Mesenchymal stem cell (in vitro differentiated cells and primary cell): ENCODE data around the gene TARS3.

Experiments
- DNase-seq: peaks from one replicate; pipeline ENCODE4 v3.0.0-alpha.2; 2013
- H2AFZ ChIP-seq: one replicate; pipeline ENCODE4 v1.6.1; 2013; ENCODE audit warnings: low read depth, mild to moderate bottlenecking, control low read depth, inconsistent platforms, low read length, moderate library complexity
- H2AK5ac ChIP-seq: 2 replicates; pipeline ENCODE4 v1.6.1; 2013; ENCODE audit warnings: low read length, moderate library complexity, mild to moderate bottlenecking, inconsistent platforms; ENCODE audit not compliant: severe bottlenecking
- H2BK120ac ChIP-seq: one replicate; pipeline ENCODE4 v1.6.1; 2013; ENCODE audit warnings: low read depth, mild to moderate bottlenecking, inconsistent platforms, low read length, moderate library complexity
- H2BK12ac ChIP-seq, 2 experiments: one replicate each; pipeline ENCODE4 v1.6.1; 2013; ENCODE audit warnings: inconsistent platforms in 2 of 2, low read length in 2 of 2, mild to moderate bottlenecking in 2 of 2, moderate library complexity in 2 of 2, control low read depth in 1 of 2
- H2BK15ac ChIP-seq: one replicate; pipeline ENCODE4 v1.6.1; 2013; ENCODE audit warnings: mild to moderate bottlenecking, low read depth, inconsistent platforms; ENCODE audit not compliant: poor library complexity, severe bottlenecking
- H2BK5ac ChIP-seq: 2 replicates; pipeline ENCODE4 v1.6.1; 2013; ENCODE audit warnings: low read depth, mild to moderate bottlenecking, low read length, control low read depth, inconsistent platforms; ENCODE audit not compliant: poor library complexity, severe bottlenecking
- H3K14ac ChIP-seq, 2 experiments: one replicate each; pipeline ENCODE4 v1.6.1; 2013; ENCODE audit warnings: inconsistent platforms in 2 of 2, low read length in 2 of 2, control low read depth in 1 of 2, mild to moderate bottlenecking in 1 of 2, moderate library complexity in 1 of 2
- H3K18ac ChIP-seq, 2 experiments: one replicate each; pipeline ENCODE4 v1.6.1; 2013; ENCODE audit warnings: inconsistent platforms in 2 of 2, low read length in 2 of 2, control low read depth in 1 of 2, low read depth in 1 of 2, mild to moderate bottlenecking in 1 of 2
- H3K23ac ChIP-seq, 2 experiments: one replicate each; pipeline ENCODE4 v1.6.1; 2013; ENCODE audit warnings: inconsistent platforms in 2 of 2, low read length in 2 of 2, mild to moderate bottlenecking in 2 of 2, moderate library complexity in 2 of 2, control low read depth in 1 of 2
- H3K27ac ChIP-seq: 2 replicates; pipeline ENCODE4 v1.5.1; 2013; ENCODE audit warnings: mild to moderate bottlenecking, moderate library complexity, low read length, control low read depth, inconsistent platforms; ENCODE audit not compliant: poor library complexity, severe bottlenecking
- H3K27me3 ChIP-seq, 2 experiments: 2 replicates each; pipeline versions ENCODE4 v1.6.1 to v1.7.0; 2013; ENCODE audit warnings: low read length in 2 of 2, mild to moderate bottlenecking in 2 of 2, moderate library complexity in 2 of 2, control low read depth in 1 of 2, inconsistent platforms in 1 of 2; ENCODE audit not compliant: control insufficient read depth in 1 of 2, insufficient read depth in 1 of 2
- H3K36me3 ChIP-seq, 2 experiments: 2 replicates each; pipeline versions ENCODE4 v1.6.1 to v1.7.0; 2013; ENCODE audit warnings: low read length in 2 of 2, control low read depth in 1 of 2, inconsistent platforms in 1 of 2, low read depth in 1 of 2, mild to moderate bottlenecking in 1 of 2; ENCODE audit not compliant: insufficient read depth in 2 of 2, control insufficient read depth in 1 of 2
- H3K4ac ChIP-seq, 2 experiments: one replicate each; pipeline ENCODE4 v1.6.1; 2013; ENCODE audit warnings: inconsistent platforms in 2 of 2, low read length in 2 of 2, mild to moderate bottlenecking in 2 of 2, moderate library complexity in 2 of 2, control low read depth in 1 of 2, low read depth in 1 of 2
- H3K4me1 ChIP-seq: 2 replicates; pipeline ENCODE4 v1.6.1; 2013; ENCODE audit warnings: low read depth, low read length, control low read depth; ENCODE audit not compliant: control insufficient read depth, insufficient read depth
- H3K4me2 ChIP-seq: 2 replicates; pipeline ENCODE4 v1.6.1; 2013; ENCODE audit warnings: low read length, mild to moderate bottlenecking, inconsistent platforms; ENCODE audit not compliant: poor library complexity, severe bottlenecking
- H3K4me3 ChIP-seq, 2 experiments: 2 replicates each; pipeline versions ENCODE4 v1.5.1 to v1.7.0; 2013; ENCODE audit warnings: low read length in 2 of 2, mild to moderate bottlenecking in 2 of 2, control low read depth in 1 of 2, low read depth in 1 of 2; ENCODE audit not compliant: insufficient read depth in 1 of 2
- H3K79me1 ChIP-seq: replicated peaks from 2 replicates; pipeline ENCODE4 v1.6.1; 2013; ENCODE audit warnings: mild to moderate bottlenecking, control low read depth, low read length, inconsistent platforms; ENCODE audit not compliant: poor library complexity, severe bottlenecking
- H3K9ac ChIP-seq: 2 replicates; pipeline ENCODE4 v1.7.0; 2013; ENCODE audit warnings: mild to moderate bottlenecking, low read length, moderate library complexity
- H3K9me3 ChIP-seq: 2 replicates; pipeline ENCODE4 v1.7.0; 2013; ENCODE audit warnings: mild to moderate bottlenecking, low read length; ENCODE audit not compliant: control insufficient read depth
- H4K8ac ChIP-seq: one replicate; pipeline ENCODE4 v1.6.1; 2013; ENCODE audit warnings: inconsistent platforms, mild to moderate bottlenecking, low read length, moderate library complexity
- H4K91ac ChIP-seq: one replicate; pipeline ENCODE4 v1.6.1; 2013; ENCODE audit warnings: mild to moderate bottlenecking, low read length, inconsistent platforms
- WGBS: methylation state at CpG from one replicate; pipeline ENCODE4 v1.1.7; 2013; ENCODE audit warnings: mixed read lengths; 5-methylcytosine and 5-hydroxymethylcytosine counted together

TARS3 gene

DNA sequence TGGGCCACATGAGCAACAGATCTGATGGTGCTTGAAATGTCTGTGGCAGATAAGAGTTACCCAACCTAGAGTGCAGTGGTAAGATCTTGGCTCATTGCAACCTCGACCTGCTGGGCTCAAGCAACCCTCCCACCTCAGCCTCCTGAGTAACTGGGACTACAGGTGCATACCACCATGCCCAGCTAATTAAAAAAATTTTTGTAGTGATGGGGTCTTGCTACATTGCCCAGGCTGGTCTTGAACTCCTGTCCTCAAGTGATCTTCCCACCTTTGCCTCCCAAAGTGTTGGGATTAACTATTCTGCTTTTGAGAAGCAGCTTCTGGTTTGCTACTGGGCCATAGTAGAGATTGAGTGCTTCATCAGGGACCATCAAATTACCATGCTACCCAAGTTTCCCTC, 2.9 kb upstream of the TARS3 start:
- Histone ChIP-seq H2BK120ac (no peak overlapping the region), H3K79me1 (peaks cover 14% of the 10 kb centered on the region)

DNA sequence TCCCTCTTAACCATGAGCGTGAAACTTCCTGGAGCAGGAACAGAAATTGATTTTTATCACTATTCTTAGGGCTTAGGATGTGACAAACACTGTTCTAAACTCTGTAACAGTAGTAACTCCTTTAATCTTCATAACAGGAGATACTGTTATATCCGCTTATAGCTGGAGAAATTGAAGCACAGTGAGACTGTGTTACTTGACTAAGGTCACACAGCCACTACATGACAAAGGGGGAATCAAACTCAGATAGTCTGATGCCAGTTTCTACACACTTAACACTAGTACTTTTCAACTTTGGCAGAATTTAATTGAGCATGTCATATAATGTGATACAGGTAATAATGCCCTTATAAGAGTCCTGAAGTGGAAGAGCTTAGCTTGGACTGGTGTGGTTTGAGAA, 800 bp upstream of the TARS3 start:
- Histone ChIP-seq H2BK12ac (no peak overlapping the region), H3K4ac (no peak overlapping the region), H2AK5ac (no peak overlapping the region), H3K4me2 (no peak overlapping the region), H3K4me1 (peaks cover 1% of the 10 kb centered on the region), H4K91ac (no peak overlapping the region), H3K27me3 (no peaks in the 10 kb centered on the region), H2BK120ac (no peak overlapping the region), H3K23ac (no peak overlapping the region), H2BK15ac (no peak overlapping the region), H3K36me3 (peaks cover 10 to 22% of the 10 kb centered on the region in 2 experiments), H2AFZ (no peak overlapping the region), H3K18ac (no peak overlapping the region), H3K14ac (no peak overlapping the region), H2BK5ac (no peak overlapping the region), H3K9ac (no peak overlapping the region), H3K9me3 (no peaks in the 10 kb centered on the region), H3K4me3 (peak overlapping the region in 1 of 2 experiments; percentile 63), H3K79me1 (peaks cover 16% of the 10 kb centered on the region), H4K8ac (no peak overlapping the region), H3K27ac (no peak overlapping the region)
- 92% methylated on average over 2 of the region's 2 CpGs for WGBS
- DNase-seq, result no peak

More for the DNA sequence above, 2.9 kb upstream of the TARS3 start:
- H3K9ac ChIP-seq, result no peak overlapping the region
- H2AK5ac ChIP-seq, result no peak overlapping the region
- no peak overlapping the region for H3K14ac ChIP-seq
- no CpG with 5 or more reads among the region's 1 CpG for WGBS
- H3K9me3 ChIP-seq, result no peaks in the 10 kb centered on the region
- H3K36me3 ChIP-seq, result peaks cover 1 to 3% of the 10 kb centered on the region in 2 experiments
- no peak overlapping the region for H2BK5ac ChIP-seq
- no peak overlapping the region for H3K23ac ChIP-seq
- no peak overlapping the region for H3K4me2 ChIP-seq
- no peaks in the 10 kb centered on the region for H3K27me3 ChIP-seq
- no peaks in the 10 kb centered on the region for H3K4me1 ChIP-seq
- H3K18ac ChIP-seq, result no peak overlapping the region
- no peak overlapping the region for H3K4ac ChIP-seq
- no peak overlapping the region for H2AFZ ChIP-seq
- no peak overlapping the region for H4K8ac ChIP-seq
- H3K27ac ChIP-seq, result no peak overlapping the region
- DNase-seq, result no peak
- no peak overlapping the region for H2BK15ac ChIP-seq
- no peak overlapping the region for H2BK12ac ChIP-seq
- H4K91ac ChIP-seq, result no peak overlapping the region
- H3K4me3 ChIP-seq, result no peak overlapping the region

GRCh38 chr15:101724675-101725005, 367 bp upstream of the TARS3 start:
- 28% methylated on average over 8 of the region's 8 CpGs for WGBS

GRCh38 chr15:101723171-101723873, 951 bp downstream of the TARS3 start:
- DNase-seq, result peak; percentile 73
- Histone ChIP-seq H3K23ac (no peak overlapping the region), H3K27ac (no peak overlapping the region), H3K18ac (no peak overlapping the region), H4K8ac (no peak overlapping the region), H3K27me3 (no peaks in the 10 kb centered on the region), H3K14ac (no peak overlapping the region), H3K9me3 (no peaks in the 10 kb centered on the region), H4K91ac (no peak overlapping the region), H2BK5ac (no peak overlapping the region), H2AFZ (peak overlapping the region; percentile 79), H3K4ac (peak overlapping the region in 1 of 2 experiments; percentile 54), H3K79me1 (peaks cover 16% of the 10 kb centered on the region), H3K9ac (peak overlapping the region; percentile 87), H2BK15ac (peak overlapping the region; percentile 63), H2BK12ac (no peak overlapping the region), H3K4me1 (peaks cover 1% of the 10 kb centered on the region), H2AK5ac (no peak overlapping the region), H3K4me2 (peak overlapping the region; percentile 69), H3K36me3 (peaks cover 23 to 39% of the 10 kb centered on the region in 2 experiments), H2BK120ac (no peak overlapping the region), H3K4me3 (peak overlapping the region; percentile 88 to 94)
- 2% methylated on average over 6 of the region's 8 CpGs for WGBS

More at GRCh38 chr15:101724675-101725005, 367 bp upstream of the TARS3 start:
- peak overlapping the region in 1 of 2 experiments; percentile 63 for H3K4me3 ChIP-seq
- H2BK5ac ChIP-seq, result no peak overlapping the region
- H2AFZ ChIP-seq, result peak overlapping the region; percentile 43
- peak overlapping the region; percentile 71 for H4K8ac ChIP-seq
- no peaks in the 10 kb centered on the region for H3K9me3 ChIP-seq
- no peak overlapping the region for H3K27ac ChIP-seq
- no peak for DNase-seq
- no peak overlapping the region for H3K23ac ChIP-seq
- H2AK5ac ChIP-seq, result no peak overlapping the region
- no peaks in the 10 kb centered on the region for H3K27me3 ChIP-seq
- H3K4me1 ChIP-seq, result peaks cover 1% of the 10 kb centered on the region
- no peak overlapping the region for H2BK120ac ChIP-seq
- peaks cover 18% of the 10 kb centered on the region for H3K79me1 ChIP-seq
- H3K9ac ChIP-seq, result no peak overlapping the region
- no peak overlapping the region for H4K91ac ChIP-seq
- H3K4me2 ChIP-seq, result peak overlapping the region; percentile 41
- no peak overlapping the region for H2BK15ac ChIP-seq
- no peak overlapping the region for H2BK12ac ChIP-seq
- peaks cover 11 to 26% of the 10 kb centered on the region in 2 experiments for H3K36me3 ChIP-seq
- no peak overlapping the region for H3K18ac ChIP-seq
- no peak overlapping the region for H3K4ac ChIP-seq
- no peak overlapping the region for H3K14ac ChIP-seq
